Spleen (tissue), 11 donors: ENCODE results near the gene MB. TPM values are rescaled to one million over a fixed set of nuclear protein-coding genes. Genes with fewer than 3 reads are reported as not detected.

Experiments used
- DNase-seq: peaks from one replicate; pipeline ENCODE4 v3.0.0-alpha.2; 2020
- H3K27ac ChIP-seq, 8 donors: fragments of 200-600 bp; sonication (generic) in 7 of 8; 1 replicate in 4 of 8; 2 replicates in 4 of 8; pipeline versions ENCODE4 v1.5.0 to v1.8.0; 2016 to 2021; ENCODE audit warnings: inconsistent platforms in 4 of 8, mild to moderate bottlenecking in 4 of 8, moderate library complexity in 1 of 8
- H3K27me3 ChIP-seq, 7 donors: fragments of 200-600 bp; sonication (generic) in 6 of 7; replicated peaks in 1 of 7; 1 replicate in 4 of 7; 2 replicates in 3 of 7; pipeline versions ENCODE4 v1.5.0 to v1.8.0; 2016 to 2021; ENCODE audit warnings: inconsistent platforms in 3 of 7, mild to moderate bottlenecking in 1 of 7
- H3K36me3 ChIP-seq, 6 donors: fragments of 200-600 bp; sonication (generic) in 5 of 6; 1 replicate in 4 of 6; 2 replicates in 2 of 6; pipeline versions ENCODE4 v1.5.0 to v1.8.0; 2016 to 2021; ENCODE audit warnings: inconsistent platforms in 2 of 6
- H3K4me1 ChIP-seq, 6 donors: fragments of 200-600 bp; sonication (generic) in 5 of 6; 1 replicate in 3 of 6; 2 replicates in 3 of 6; pipeline versions ENCODE4 v1.5.0 to v1.8.0; 2016 to 2021; ENCODE audit warnings: inconsistent platforms in 3 of 6
- H3K4me3 ChIP-seq, 8 donors: fragments of 200-600 bp; sonication (generic) in 7 of 8; 1 replicate in 4 of 8; 2 replicates in 4 of 8; pipeline versions ENCODE4 v1.5.0 to v1.8.0; 2016 to 2021; ENCODE audit warnings: inconsistent platforms in 4 of 8, mild to moderate bottlenecking in 4 of 8, moderate library complexity in 2 of 8
- H3K9me3 ChIP-seq, 8 donors: fragments of 200-600 bp; sonication (generic) in 7 of 8; 1 replicate in 4 of 8; 2 replicates in 4 of 8; pipeline versions ENCODE4 v1.5.0 to v1.8.0; 2016 to 2021; ENCODE audit warnings: inconsistent platforms in 4 of 8
- CTCF ChIP-seq, 11 experiments: fragments of 200-600 bp in 7 of 11; fragments of 450-650 bp in 4 of 11; sonication (generic) in 4 of 11; IDR thresholded peaks in 8 of 11; conservative IDR thresholded peaks in 3 of 11; 1 replicate in 7 of 11; 2 replicates in 4 of 11; pipeline versions ENCODE4 v1.4.0 to v1.8.0; 2016 to 2021; ENCODE audit warnings: antibody characterized with exemption in 11 of 11, inconsistent platforms in 4 of 11, mild to moderate bottlenecking in 1 of 11
- POLR2A ChIP-seq, 3 donors: fragments of 450-650 bp; IDR thresholded peaks; one replicate each; pipeline ENCODE4 v1.5.1; 2017; ENCODE audit warnings: antibody characterized with exemption in 3 of 3, mild to moderate bottlenecking in 1 of 3
- POLR2AphosphoS5 ChIP-seq, 3 donors: sonication (generic); formaldehyde crosslinking; IDR thresholded peaks; one replicate each; pipeline ENCODE4 v1.5.1; 2017; ENCODE audit warnings: antibody characterized with exemption in 3 of 3
- WGBS, 5 donors: extraction: QIAGEN DNeasy Blood & Tissue Kit in 3 of 5; methylation state at CpG; one replicate each; pipeline versions ENCODE4 v1.1.5 to v1.1.7; 2013 to 2018; 5-methylcytosine and 5-hydroxymethylcytosine counted together
- intact Hi-C: fragments of 100-400 bp; cut with DNase I; formaldehyde crosslinking; loops from one replicate; pipeline ENCODE4 v1.15.0; 2023; ENCODE audit warnings: low total_unique reads
- polyA plus RNA-seq, 3 donors: library from polyadenylated mRNA; stranded (reverse); fragments of 200-250 nt; gene quantifications; one replicate each; pipeline ENCODE4 v1.2.1, GENCODE V29; 2013
- total RNA-seq, 7 donors: library from RNA; depleted of rRNA in 3 of 7; stranded (reverse); fragments of >200 nt in 3 of 7; fragmentation: NEBNext Ultra II Directional in 4 of 7; extraction: Animal tissue kit (Norgen Biotek cat#: 25700) in 4 of 7; gene quantifications; one replicate each; pipeline versions ENCODE4 v1.1.0 to v1.2.1, GENCODE V29; 2016 to 2021
- donor health status: healthy with polysubstance abuse.
- donor health status: DM: no; HTN: no; CAD: no; lungs with moderate emphysema.
- donor health status: DM: no; HTN: no; CAD: no.
- donor health status: Bipolar disorder and iron deficiency.
- donor health status: healthy.
- donor health status: DM: no; HTN: no; CAD: no.
- donor health status: DM: yes; HTN: yes; CAD: no.

MB gene
- total and polyA plus RNA-seq, 10 donors = 0.64 to 5.0 (median 1.1) TPM; not detected in 6

GRCh38 chr22:35638410-35638809, 21.3 kb upstream of the MB start:
- Histone ChIP-seq H3K4me1 (peaks cover 0 to 19% (median 0%) of the 10 kb centered on the region in 6 donors), H3K9me3 (no peaks in the 10 kb centered on the region), H3K4me3 (no peak overlapping the region), H3K27ac (peak overlapping the region in 7 of 8 donors; percentile 33 to 75 (median 63)), H3K27me3 (no peaks in the 10 kb centered on the region), H3K36me3 (no peaks in the 10 kb centered on the region)
- TF ChIP-seq POLR2A (IDR thresholded peaks at IDR 0.05) = no peak
- TF ChIP-seq POLR2AphosphoS5 (IDR thresholded peaks at IDR 0.05) = peak; percentile 64 to 80 (median 71)
- TF ChIP-seq CTCF (IDR thresholded peaks at IDR 0.05 in 8 of 11, conservative IDR thresholded peaks at IDR 0.05 in 3 of 11) = no peak
- DNase-seq = peak; percentile 72
- intact Hi-C loops = no loop called here
- 59 to 78% (median 75%) methylated on average over 11 to 13 of the region's 13 CpGs for whole genome bisulfite sequencing, 5 donors

- peak overlapping the region in 7 of 8 donors; percentile 33 to 75 (median 63) for H3K27ac ChIP-seq
- WGBS, 5 donors = 67 to 89% (median 81%) methylated on average over 5 of the region's 5 CpGs
- DNase-seq = no peak
- no peak overlapping the region for H3K4me3 ChIP-seq
- H3K4me1 ChIP-seq = peaks cover 0 to 19% (median 0%) of the 10 kb centered on the region in 6 donors
- H3K36me3 ChIP-seq = no peaks in the 10 kb centered on the region
- intact Hi-C loops = no loop called here
- no peaks in the 10 kb centered on the region for H3K27me3 ChIP-seq
- TF ChIP-seq CTCF (IDR thresholded peaks at IDR 0.05 in 8 of 11, conservative IDR thresholded peaks at IDR 0.05 in 3 of 11) (no peak), POLR2AphosphoS5 (IDR thresholded peaks at IDR 0.05) (no peak), POLR2A (IDR thresholded peaks at IDR 0.05) (no peak)
- no peaks in the 10 kb centered on the region for H3K9me3 ChIP-seq
Measured at GRCh38 chr22:35638001-35638400, 20.9 kb upstream of the MB start.

- Histone ChIP-seq H3K27ac (peak overlapping the region in 5 of 8 donors; percentile 60 to 75 (median 71)), H3K36me3 (no peaks in the 10 kb centered on the region), H3K4me3 (no peak overlapping the region), H3K27me3 (no peaks in the 10 kb centered on the region), H3K9me3 (no peaks in the 10 kb centered on the region), H3K4me1 (peaks cover 0 to 19% (median 0%) of the 10 kb centered on the region in 6 donors)
- TF ChIP-seq POLR2AphosphoS5 (IDR thresholded peaks at IDR 0.05) = no peak
- TF ChIP-seq CTCF (IDR thresholded peaks at IDR 0.05 in 8 of 11, conservative IDR thresholded peaks at IDR 0.05 in 3 of 11) = no peak
- peak; percentile 29 for DNase-seq
- intact Hi-C loops = no loop called here
- 78 to 86% (median 82%) methylated on average over 5 of the region's 5 CpGs for WGBS, 5 donors
Measured at GRCh38 chr22:35637254-35637653, 20.1 kb upstream of the MB start.

GRCh38 chr22:35634943-35635540, 17.9 kb upstream of the MB start:
- intact Hi-C loops = no loop called here
- no peaks in the 10 kb centered on the region for H3K36me3 ChIP-seq
- no peaks in the 10 kb centered on the region for H3K27me3 ChIP-seq
- TF ChIP-seq POLR2AphosphoS5 (IDR thresholded peaks at IDR 0.05) = no peak
- no peak for TF ChIP-seq CTCF (IDR thresholded peaks at IDR 0.05 in 8 of 11, conservative IDR thresholded peaks at IDR 0.05 in 3 of 11)
- TF ChIP-seq POLR2A (IDR thresholded peaks at IDR 0.05) = no peak
- H3K27ac ChIP-seq = no peak overlapping the region
- DNase-seq = peak; percentile 2
- H3K4me3 ChIP-seq = no peak overlapping the region
- no peaks in the 10 kb centered on the region for H3K9me3 ChIP-seq
- 70 to 91% (median 83%) methylated on average over 3 of the region's 3 CpGs for WGBS, 5 donors
- H3K4me1 ChIP-seq = peaks cover 0 to 23% (median 0%) of the 10 kb centered on the region in 6 donors
